Activated CD4-positive, alpha-beta T cell treated with anti-CD3 and anti-CD28 coated beads for 1 hour (primary cell): ENCODE measurements around the gene SLX1A.
"Not testable (repeated sequence)": the region's sequence is repeated elsewhere in the genome, so short reads cannot be mapped to it uniquely, and the experiment has no call there.

Source experiments
- DNase-seq: peaks from one replicate; pipeline ENCODE4 v3.0.0-alpha.2; 2020

SLX1A gene

GRCh38 chr16:30184891-30185682 is 8.6 kb upstream of the SLX1A start:
- DNase-seq, result peak; percentile 16

GRCh38 chr16:30185683-30186421 is 7.8 kb upstream of the SLX1A start:
- DNase-seq, result peak; percentile 75

- peak; percentile 14 for DNase-seq
Observed at GRCh38 chr16:30186444-30186781, 7.3 kb upstream of the SLX1A start.

- peak; percentile 79 for DNase-seq
Observed at GRCh38 chr16:30186782-30187555, 6.7 kb upstream of the SLX1A start.

- no peak for DNase-seq
Observed at GRCh38 chr16:30187556-30187865, 6.2 kb upstream of the SLX1A start.

GRCh38 chr16:30187971-30188561 is 5.6 kb upstream of the SLX1A start:
- no peak for DNase-seq

- not testable (repeated sequence) for DNase-seq
Observed at GRCh38 chr16:30191158-30191557, 2.5 kb upstream of the SLX1A start.

GRCh38 chr16:30193098-30193497 is 577 bp upstream of the SLX1A start:
- not testable (repeated sequence) for DNase-seq

GRCh38 chr16:30194172-30194925 is 674 bp downstream of the SLX1A start:
- not testable (repeated sequence) for DNase-seq

- not testable (repeated sequence) for DNase-seq
Observed at GRCh38 chr16:30197001-30197400, 3.3 kb downstream of the SLX1A start.

GRCh38 chr16:30199049-30199448 is 5.4 kb downstream of the SLX1A start, which contains the start of gene SULT1A3:
TSS of gene SULT1A3 (plus strand) at chr16:30199255. CDS start at chr16:30200729, 1,474 bp downstream.
- not testable (repeated sequence) for DNase-seq

GRCh38 chr16:30199608-30200343 is 6.1 kb downstream of the SLX1A start:
- DNase-seq, result not testable (repeated sequence)

- DNase-seq, result peak; percentile 2
Observed at GRCh38 chr16:30205541-30206236, 12.0 kb downstream of the SLX1A start.

GRCh38 chr16:30206252-30206651 is 12.6 kb downstream of the SLX1A start:
- DNase-seq, result not testable (repeated sequence)

GRCh38 chr16:30207063-30207704 is 13.5 kb downstream of the SLX1A start:
- not testable (repeated sequence) for DNase-seq

- not testable (repeated sequence) for DNase-seq
Observed at GRCh38 chr16:30209032-30209431, 15.4 kb downstream of the SLX1A start.

GRCh38 chr16:30211414-30211813 is 17.7 kb downstream of the SLX1A start:
- not testable (repeated sequence) for DNase-seq

- DNase-seq, result not testable (repeated sequence)
Observed at GRCh38 chr16:30217082-30217481, 23.4 kb downstream of the SLX1A start.
